NCI-H128 (cell line): ENCODE measurements around the gene GALNT14.
"Not testable (repeated sequence)": the region's sequence is repeated elsewhere in the genome, so short reads cannot be mapped to it uniquely, and the experiment has no call there.

Experiments used
- DNase-seq: peaks from one replicate; lab custom pipeline; 2025; ENCODE audit not compliant: unreplicated experiment; lab: John Stamatoyannopoulos, UW

GALNT14 gene

GRCh38 chr2:30911327-30911726 lies 226.9 kb downstream of the GALNT14 start:
- no peak for DNase-seq

- no peak for DNase-seq
Measured at GRCh38 chr2:30910686-30911085, 227.6 kb downstream of the GALNT14 start.

- not testable (repeated sequence) for DNase-seq
Measured at GRCh38 chr2:30904437-30904836, 233.8 kb downstream of the GALNT14 start.

GRCh38 chr2:30903326-30903725 lies 234.9 kb downstream of the GALNT14 start:
- DNase-seq = no peak

- no peak for DNase-seq
Measured at GRCh38 chr2:30900381-30900780, 237.9 kb downstream of the GALNT14 start.

- no peak for DNase-seq
Measured at GRCh38 chr2:30899516-30900054, 238.7 kb downstream of the GALNT14 start.

GRCh38 chr2:30897539-30897938 lies 240.7 kb downstream of the GALNT14 start:
- DNase-seq = no peak

GRCh38 chr2:30894498-30895119 lies 243.6 kb downstream of the GALNT14 start:
- DNase-seq = no peak

- DNase-seq = no peak
Measured at GRCh38 chr2:30888852-30889409, 249.3 kb downstream of the GALNT14 start.

GRCh38 chr2:30886080-30886479 lies 252.2 kb downstream of the GALNT14 start:
- DNase-seq = no peak

- no peak for DNase-seq
Measured at GRCh38 chr2:30883822-30884221, 254.4 kb downstream of the GALNT14 start.

- DNase-seq = no peak
Measured at GRCh38 chr2:30883184-30883583, 255.1 kb downstream of the GALNT14 start.

GRCh38 chr2:30880516-30880915 lies 257.7 kb downstream of the GALNT14 start:
- DNase-seq = no peak

- DNase-seq = no peak
Measured at GRCh38 chr2:30877833-30878232, 260.4 kb downstream of the GALNT14 start.

- DNase-seq = no peak
Measured at GRCh38 chr2:30872797-30873196, 265.4 kb downstream of the GALNT14 start.

GRCh38 chr2:30871980-30872789 lies 266.1 kb downstream of the GALNT14 start:
- DNase-seq = no peak

GRCh38 chr2:30871440-30871839 lies 266.8 kb downstream of the GALNT14 start:
- DNase-seq = no peak

GRCh38 chr2:30869988-30870387 lies 268.3 kb downstream of the GALNT14 start:
- DNase-seq = no peak

- no peak for DNase-seq
Measured at GRCh38 chr2:30867385-30867784, 270.9 kb downstream of the GALNT14 start.

GRCh38 chr2:30866974-30867373 lies 271.3 kb downstream of the GALNT14 start:
- no peak for DNase-seq

GRCh38 chr2:30865892-30866681 lies 272.2 kb downstream of the GALNT14 start:
- no peak for DNase-seq
